ENCODE results near the gene CELSR3.

The CELSR3 gene, protein sequence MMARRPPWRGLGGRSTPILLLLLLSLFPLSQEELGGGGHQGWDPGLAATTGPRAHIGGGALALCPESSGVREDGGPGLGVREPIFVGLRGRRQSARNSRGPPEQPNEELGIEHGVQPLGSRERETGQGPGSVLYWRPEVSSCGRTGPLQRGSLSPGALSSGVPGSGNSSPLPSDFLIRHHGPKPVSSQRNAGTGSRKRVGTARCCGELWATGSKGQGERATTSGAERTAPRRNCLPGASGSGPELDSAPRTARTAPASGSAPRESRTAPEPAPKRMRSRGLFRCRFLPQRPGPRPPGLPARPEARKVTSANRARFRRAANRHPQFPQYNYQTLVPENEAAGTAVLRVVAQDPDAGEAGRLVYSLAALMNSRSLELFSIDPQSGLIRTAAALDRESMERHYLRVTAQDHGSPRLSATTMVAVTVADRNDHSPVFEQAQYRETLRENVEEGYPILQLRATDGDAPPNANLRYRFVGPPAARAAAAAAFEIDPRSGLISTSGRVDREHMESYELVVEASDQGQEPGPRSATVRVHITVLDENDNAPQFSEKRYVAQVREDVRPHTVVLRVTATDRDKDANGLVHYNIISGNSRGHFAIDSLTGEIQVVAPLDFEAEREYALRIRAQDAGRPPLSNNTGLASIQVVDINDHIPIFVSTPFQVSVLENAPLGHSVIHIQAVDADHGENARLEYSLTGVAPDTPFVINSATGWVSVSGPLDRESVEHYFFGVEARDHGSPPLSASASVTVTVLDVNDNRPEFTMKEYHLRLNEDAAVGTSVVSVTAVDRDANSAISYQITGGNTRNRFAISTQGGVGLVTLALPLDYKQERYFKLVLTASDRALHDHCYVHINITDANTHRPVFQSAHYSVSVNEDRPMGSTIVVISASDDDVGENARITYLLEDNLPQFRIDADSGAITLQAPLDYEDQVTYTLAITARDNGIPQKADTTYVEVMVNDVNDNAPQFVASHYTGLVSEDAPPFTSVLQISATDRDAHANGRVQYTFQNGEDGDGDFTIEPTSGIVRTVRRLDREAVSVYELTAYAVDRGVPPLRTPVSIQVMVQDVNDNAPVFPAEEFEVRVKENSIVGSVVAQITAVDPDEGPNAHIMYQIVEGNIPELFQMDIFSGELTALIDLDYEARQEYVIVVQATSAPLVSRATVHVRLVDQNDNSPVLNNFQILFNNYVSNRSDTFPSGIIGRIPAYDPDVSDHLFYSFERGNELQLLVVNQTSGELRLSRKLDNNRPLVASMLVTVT (N-terminal part only)

DNA sequence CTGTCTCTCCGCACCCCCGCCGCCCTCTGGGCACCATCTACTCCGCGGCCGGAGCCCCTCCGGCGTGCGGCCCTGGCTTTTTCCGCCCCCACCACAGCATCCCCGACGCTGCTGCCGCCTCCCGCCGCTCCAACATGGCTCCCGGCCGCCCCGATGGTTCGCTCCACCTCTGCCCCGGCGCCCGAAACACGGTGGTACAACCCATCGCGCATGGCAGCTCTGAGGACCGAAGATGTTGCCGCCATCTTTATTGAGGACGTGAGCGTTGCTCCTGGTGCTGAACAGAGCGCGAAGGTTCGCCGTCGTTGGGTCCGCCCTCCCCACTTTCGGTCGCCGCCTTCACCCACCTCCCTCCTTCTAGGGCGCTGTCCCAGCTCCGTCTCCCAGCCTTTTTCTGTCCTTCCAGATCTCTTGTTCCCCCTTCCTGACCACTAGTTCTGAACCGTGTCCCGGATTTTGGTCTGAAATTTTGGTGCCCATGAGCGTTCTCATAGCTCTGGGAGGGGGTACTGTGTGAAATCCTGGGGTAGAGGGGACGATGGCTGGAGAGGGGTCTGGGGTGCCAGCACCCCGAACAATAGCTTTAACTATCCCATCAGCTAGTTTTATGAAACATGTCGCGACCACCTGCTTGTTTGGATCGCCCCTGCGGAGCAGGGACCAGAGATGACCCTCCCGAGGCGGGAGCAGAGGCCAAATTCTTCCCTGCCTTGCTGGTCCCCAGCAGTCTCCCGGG, at the start of gene CELSR3:
Gene CELSR3, minus strand, starts transcription at position 134 of the 736 bp plus-strand sequence. CDS start 252 bp downstream, outside the sequence.
- intact Hi-C loops (cut with DNase I), result no loop called here
- DNase-seq, result peak; percentile 79 to 98 (median 90)

DNA sequence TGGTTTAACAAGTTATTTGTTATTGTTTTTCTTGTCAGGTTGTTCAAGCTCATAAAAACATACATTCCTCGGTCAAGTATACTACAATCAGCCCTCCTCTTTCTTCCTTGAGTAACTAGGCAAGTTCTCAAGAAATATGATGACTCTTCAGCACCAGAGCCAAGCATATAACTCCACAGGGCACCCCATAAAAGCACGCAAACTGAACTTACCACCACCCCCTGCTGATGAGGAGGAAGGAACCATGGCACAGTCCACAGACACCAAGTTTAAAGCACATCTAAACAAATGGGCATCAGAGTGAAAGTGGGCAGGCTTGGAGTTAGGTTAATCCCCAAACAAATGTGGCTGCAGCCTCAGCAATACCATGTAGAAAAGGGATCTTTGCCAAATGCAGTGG, 49.0 kb upstream of the CELSR3 start:
- intact Hi-C loops (cut with DNase I), result no loop called here
- peak in 1 of 10 donors; percentile 10 for DNase-seq

DNA sequence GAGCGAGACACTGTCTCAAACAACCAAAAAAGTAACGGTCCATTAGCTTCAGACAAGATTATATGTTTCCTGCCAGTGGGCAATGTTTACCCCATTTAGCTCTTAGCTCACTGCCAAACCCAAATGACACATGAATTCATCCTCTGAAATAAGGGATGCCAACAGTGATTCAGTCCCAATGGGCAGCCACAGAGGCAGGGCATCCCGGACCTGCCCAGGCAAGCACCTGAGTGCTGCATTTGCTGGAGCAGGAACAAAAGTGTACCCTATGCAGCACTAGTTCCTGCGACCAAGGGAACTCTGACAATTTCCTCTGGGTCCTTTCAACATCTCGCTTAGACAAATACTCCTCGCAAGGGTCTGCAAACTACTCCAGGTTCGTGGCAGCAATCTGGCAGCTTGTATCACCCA, 46.4 kb upstream of the CELSR3 start:
- intact Hi-C loops (cut with DNase I), result no loop called here
- DNase-seq, result peak in 1 of 10 donors; percentile 63

DNA sequence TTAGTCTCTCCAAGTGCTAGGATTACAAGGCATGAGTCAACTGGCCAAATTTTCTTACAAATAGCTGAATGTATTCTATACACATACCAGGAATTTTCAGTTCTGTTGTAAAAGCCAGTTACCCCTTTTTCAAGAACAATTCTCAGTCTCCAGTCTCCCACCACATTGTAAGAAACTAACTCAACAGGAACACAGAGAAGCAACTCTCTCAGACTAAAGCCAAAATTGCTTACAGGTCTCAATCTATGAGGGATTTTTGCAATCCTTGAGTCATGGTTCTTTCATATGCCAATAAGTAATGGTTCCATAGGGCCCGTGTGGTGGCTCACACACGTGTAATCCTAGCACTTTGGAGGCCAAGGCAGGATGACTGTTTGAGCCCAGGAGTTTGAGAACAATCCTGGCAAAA, 45.8 kb upstream of the CELSR3 start:
- peak in 1 of 10 donors; percentile 3 for DNase-seq
- intact Hi-C loops (cut with DNase I), result no loop called here

DNA sequence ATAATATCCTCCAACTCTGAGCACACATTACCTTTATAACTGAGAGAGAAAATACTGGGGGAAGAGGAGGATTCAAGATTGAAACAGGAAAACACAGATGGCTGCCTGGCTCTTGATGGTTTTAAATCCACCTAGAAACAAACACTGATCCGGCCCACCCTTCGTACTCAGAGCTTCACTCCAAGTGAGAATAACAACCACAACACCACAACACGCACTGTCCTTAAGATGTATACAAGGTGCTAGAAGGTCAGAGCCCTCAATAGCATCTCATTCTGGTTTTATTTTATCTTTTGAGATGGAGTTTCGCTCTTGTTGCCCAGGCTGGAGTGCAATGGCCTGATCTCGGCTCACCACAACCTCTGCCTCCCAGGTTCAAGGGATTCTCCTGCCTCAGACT, 44.5 kb upstream of the CELSR3 start:
- DNase-seq, result no peak
- intact Hi-C loops (cut with DNase I), result no loop called here

DNA sequence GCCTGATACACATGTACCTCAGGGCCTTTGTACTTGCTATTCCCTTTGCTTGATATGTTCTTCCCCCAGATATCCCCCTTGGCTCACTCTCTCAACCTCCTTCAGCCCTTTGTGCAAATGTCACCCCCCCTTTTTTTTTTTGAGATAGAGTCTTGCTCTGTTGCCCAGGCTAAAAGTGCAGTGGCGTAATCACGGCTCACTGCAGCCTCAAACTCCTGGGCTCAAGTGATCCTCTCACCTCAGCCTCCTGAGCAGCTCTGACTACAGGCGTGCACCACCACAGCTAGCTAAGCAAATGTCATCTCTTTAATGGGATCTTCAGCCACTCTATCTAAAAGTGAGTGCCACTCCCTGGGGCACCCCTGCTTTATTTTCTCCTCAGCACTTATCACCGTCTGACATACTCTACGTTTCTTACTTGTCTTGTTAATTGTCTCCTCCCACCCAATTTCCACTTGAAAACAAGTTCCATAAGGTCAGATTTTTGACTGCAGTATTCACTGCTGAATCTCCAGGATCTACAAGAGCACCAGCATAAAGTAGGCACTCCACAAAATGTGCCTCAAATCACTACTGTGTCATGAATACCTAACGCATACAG, 39.7 kb upstream of the CELSR3 start:
- peak in 2 of 10 donors; percentile 6 for DNase-seq
- intact Hi-C loops (cut with DNase I), result no loop called here

DNA sequence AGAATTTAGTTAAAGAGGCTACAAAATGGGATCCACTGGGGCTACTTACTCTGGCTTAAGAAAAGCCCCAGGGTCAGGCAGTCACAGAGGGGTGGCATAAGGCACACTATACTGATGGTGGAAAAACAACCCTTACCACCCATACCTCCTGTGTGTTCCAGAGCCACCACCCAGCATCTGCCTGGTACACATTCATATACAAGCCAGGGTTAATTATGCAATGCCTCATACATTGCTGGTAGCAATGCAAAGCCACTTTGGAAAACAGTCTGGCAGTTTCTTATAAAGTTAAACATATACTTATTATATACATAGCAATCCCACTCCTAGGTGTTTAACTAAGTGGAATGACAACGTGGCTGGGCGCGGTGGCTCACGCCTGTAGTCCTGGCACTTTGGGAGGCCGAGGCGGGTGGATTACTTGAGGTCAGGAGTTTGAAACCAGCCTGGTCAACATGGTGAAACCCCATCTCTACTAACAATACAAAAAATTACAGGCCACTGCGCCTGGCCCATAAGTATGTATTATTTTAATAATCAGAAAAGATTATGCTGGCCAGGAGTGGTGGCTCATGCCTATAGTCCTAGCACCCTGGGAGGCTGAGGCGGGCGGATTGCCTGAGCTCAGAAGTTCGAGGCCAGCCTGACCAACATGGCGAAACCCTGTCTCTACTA, 38.2 kb upstream of the CELSR3 start:
- intact Hi-C loops (cut with DNase I), result no loop called here
- DNase-seq, result peak in 1 of 10 donors; percentile 16

DNA sequence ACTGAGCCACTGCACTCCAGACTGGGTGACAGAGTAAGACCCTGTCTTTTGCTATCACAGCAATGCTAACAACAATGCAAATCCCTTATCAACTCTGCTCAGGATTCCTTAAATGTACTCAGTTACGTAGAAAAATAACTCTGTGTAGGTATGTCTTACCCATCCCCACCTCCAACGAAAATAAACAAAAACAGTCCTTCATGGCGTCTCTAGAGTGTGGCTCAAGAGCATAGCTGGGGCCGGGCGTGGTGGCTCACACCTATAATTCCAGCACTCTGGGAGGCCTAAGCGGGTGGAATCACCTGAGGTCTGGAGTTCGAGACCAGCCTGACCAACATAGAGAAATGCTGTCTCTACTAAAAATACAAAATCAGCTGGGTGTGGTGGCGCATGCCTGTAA, 36.2 kb upstream of the CELSR3 start:
- intact Hi-C loops (cut with DNase I), result no loop called here
- peak in 2 of 10 donors; percentile 7 to 19 for DNase-seq

DNA sequence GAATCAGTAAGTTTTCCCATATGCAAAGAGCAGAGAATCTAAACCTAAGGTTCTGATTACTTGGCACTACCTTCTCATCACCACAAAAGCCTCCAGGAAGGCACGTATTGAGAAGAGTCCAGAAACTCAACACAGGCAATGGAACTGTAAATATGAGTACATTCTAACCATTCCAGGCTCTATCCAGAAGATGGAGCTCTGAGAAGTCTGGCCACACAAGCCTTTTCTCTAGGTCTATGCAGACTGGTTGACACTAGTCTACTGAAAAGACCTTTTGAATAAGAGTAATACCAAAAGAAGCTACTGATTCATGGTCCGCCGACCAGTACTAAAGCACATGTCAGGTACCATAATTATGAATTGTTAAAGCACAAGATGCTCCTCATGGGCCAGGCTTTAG, 35.3 kb upstream of the CELSR3 start:
- intact Hi-C loops (cut with DNase I), result no loop called here
- DNase-seq, result peak in 1 of 10 donors; percentile 3

DNA sequence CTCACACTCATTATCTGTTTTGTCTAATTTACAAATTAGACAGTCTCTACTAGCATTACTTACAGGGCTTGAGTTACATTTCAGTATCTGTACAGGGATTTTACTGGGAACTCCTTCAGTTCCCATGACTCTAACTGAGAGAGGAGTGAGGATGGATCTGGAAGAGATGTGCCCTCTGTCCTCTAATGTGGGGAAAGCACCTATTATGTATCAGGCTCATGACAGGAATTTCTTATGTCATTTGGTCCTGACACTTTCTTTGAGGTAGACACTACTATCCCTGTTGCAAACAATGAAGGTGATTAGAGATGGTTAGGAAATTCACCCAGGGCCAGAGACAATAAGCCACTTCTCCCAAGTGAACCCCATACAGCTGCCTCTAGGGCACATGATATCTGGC, 33.9 kb upstream of the CELSR3 start:
- intact Hi-C loops (cut with DNase I), result no loop called here
- no peak for DNase-seq

DNA sequence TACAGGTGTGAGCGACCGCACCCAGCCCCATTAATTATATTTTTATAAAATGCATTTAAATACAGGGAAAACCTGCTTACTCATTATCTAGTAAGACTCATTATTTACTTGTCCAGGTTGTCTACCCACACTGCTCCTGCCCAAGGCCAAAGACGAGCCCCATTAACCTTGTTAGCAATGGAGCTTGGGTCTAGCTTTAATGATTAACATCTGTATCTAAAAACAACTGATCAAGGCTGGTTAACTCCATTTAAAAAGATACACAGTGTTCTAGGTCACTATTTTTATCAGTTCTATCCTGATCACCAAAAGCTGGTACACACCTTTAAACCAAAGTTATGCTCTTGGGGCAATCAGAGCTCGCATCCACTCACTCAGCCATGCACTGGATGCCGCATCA, 33.5 kb upstream of the CELSR3 start:
- intact Hi-C loops (cut with DNase I), result no loop called here
- peak in 1 of 10 donors; percentile 12 for DNase-seq

DNA sequence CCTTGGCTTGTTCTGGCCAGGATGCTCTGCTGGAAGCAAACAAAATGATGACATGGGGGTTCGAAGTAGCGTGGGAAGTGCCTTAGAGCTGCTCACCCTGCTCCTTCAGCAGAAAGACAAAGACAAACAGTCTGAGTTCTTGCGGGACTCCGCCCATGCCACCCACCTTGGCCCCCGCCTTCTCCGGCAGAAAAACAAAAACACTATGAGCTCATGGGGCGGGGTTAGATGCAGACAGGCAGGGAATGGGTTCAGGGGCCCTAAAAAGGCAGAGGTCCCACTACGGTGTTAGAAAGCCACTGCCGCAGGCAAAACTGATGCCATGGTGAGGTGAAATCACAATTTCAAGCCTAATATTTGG, 32.7 kb upstream of the CELSR3 start:
- intact Hi-C loops (cut with DNase I), result no loop called here
- peak in 7 of 10 donors; percentile 27 to 93 (median 48) for DNase-seq

DNA sequence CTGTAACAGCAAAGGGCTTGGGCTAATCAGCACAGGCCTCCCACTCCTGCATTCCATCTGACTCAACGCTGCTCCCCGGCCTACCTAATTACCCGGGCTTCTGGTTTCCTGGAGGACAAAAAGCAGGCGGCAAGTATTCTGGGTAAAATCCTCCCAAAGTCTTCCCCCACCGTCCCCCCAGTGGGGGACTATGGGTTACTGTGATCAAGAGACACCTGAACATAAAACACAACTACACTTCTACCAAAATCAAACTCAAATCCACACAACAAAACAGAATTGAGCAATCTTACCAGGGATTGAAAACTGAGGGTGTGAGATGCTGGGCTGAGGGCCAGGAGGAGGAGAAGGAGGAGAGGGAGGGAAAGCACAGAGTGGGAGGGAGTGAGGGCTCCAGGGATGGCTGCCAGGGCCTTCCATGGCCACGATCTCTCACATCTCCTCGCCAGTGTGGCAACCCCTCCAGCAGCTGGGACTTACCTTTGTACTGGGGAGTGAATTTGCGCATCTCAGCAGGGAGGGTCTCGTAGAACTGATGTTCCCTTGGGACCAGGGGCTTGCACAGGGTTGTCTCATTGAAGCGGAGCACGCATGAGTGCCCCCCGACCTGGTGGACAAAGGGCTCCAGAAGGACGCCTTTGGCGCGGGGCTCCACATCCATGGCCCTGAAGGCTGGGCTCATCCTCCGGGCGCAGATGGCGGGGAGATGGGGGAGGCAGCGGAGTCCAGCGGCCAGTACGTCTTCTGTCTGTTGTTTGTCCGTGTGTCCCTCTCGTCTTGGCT, 32.1 kb upstream of the CELSR3 start:
- intact Hi-C loops (cut with DNase I), result no loop called here
- DNase-seq, result peak; percentile 57 to 94 (median 76)

DNA sequence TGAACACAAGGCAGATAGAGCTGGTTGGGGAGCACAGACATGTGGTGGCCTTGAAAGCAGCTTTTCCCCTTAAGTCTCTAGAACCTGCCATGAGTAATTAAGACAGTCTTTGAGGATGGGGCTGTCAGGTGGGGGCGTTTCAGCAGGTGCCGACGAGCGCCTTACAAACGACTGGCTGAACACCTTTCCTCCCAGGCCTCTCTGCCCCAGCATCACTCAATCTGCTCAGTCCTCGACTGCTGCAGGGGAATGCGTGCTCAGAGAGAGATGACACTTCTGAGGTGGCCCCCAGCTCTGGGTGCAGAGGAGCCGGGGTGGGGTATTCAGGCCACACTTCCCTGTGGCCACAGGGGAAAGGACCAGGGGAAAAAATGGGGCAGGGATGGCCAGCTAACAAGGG, 31.1 kb upstream of the CELSR3 start:
- peak in 2 of 10 donors; percentile 53 for DNase-seq
- intact Hi-C loops (cut with DNase I), result no loop called here

DNA sequence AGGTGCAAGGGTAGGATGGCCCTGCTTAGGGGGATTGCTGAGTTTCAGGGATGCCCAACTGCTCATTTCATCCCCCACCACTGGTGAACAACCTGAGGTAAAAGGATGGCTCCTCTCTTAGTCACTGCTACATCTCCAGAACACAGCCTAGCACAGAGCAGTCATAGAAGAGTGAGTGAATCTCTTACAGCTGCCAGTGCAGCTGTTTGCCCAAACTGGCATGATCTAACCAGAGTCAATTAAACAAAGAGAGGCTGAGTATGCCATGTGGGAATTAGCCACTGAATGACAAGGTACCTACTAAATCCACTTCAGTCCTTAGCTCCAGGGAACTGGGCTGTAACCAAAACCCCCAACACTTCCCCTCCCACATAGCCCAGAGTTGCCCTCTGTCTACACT, 29.9 kb upstream of the CELSR3 start:
- intact Hi-C loops (cut with DNase I), result no loop called here
- DNase-seq, result no peak

DNA sequence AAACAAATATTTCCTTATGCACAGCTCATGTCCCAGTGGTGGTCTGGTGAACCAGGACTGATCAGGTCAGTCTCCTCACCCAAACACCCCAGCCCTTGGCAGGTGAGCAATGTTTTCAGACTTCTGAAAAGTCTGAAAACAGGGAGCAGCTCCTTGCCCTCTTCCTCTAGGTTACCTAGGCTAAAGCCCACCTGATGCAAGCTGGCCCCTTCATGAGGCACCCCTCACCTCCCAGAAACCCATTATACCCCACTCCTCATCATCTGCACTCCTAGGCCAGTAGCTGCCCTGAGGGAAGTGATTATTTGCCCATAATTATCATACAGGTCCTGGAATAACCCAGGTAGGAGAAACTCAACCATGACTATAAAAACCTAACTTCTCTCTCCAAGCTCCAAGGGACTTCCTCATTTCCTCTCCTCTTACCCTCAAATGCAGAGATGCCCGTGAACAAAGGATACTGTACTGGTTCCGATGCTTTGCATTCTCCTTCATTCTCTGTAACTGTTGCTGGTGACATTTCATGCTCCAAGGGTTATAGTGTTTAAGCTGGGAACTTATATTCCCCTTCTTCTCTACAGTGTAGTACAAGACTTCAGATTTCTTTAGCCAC, 28.3 kb upstream of the CELSR3 start:
- peak in 2 of 10 donors; percentile 1 to 4 for DNase-seq
- intact Hi-C loops (cut with DNase I), result no loop called here

DNA sequence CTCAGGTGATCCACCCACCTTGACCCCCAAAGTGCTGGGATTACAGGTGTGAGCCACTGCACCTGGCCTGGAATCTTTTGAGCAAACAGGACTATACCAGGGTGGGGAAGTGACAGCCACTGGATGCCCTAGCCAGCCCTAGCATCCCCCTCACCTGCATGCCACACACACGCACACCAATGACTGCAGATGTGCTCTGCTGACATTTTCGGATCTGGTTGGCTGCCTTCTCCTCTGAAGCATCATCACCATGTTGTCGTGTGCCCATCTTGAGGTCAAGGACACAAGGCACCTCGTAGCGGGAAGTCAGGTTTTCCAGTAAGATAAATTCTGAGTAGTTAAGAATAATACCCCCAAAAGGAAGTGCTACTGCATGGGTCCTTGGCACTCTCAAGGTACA, 26.7 kb upstream of the CELSR3 start:
- intact Hi-C loops (cut with DNase I), result no loop called here
- DNase-seq, result peak in 1 of 10 donors; percentile 4

DNA sequence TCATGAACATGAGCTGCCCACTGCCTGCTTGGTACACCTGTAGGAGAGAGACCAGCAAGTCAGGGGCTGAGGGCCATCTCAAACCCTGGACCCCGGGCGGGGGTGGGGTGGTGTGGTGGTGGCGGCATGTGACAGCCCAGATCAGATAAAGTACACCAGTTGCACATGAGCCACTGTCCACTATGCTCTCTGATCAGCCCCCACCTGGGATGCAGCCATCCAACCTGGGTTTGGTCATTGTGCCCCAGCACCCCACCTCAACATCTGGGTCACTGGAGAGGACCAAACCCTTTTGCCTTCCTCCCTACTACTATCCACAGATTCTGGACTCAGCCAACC, 26.0 kb upstream of the CELSR3 start:
- intact Hi-C loops (cut with DNase I), result no loop called here
- peak in 1 of 10 donors; percentile 31 for DNase-seq

Measured in posterior cingulate gyrus (tissue), 11 donors.